CD4-positive, CD25-positive, alpha-beta regulatory T cell (primary cell): Measurements from ENCODE around the gene TFG. TPM values are rescaled to one million over a fixed set of nuclear protein-coding genes. Genes with fewer than 3 reads are reported as not detected.

ENCODE experiments used
- ATAC-seq, 2 donors: fragments of 150-1000 bp; cut with Tn5 transposase; one replicate each; pipeline ENCODE4 v1.10.0; 2021; ENCODE audit warnings: low read depth in 2 of 2, moderate number of reproducible peaks in 2 of 2, moderate library complexity in 1 of 2
- DNase-seq, 3 donors: peaks; one replicate each; pipeline versions ENCODE4 v3.0.0 to v3.0.0-alpha.2; 2012 to 2022; ENCODE audit warnings: mixed read lengths in 1 of 3
- H3K27ac ChIP-seq: one replicate; pipeline ENCODE4 v1.7.0; 2013; ENCODE audit warnings: mild to moderate bottlenecking, low read length; ENCODE audit not compliant: insufficient read depth, poor library complexity, severe bottlenecking
- H3K27me3 ChIP-seq: one replicate; pipeline ENCODE4 v1.7.0; 2013; ENCODE audit warnings: low read length; ENCODE audit not compliant: control insufficient read depth, insufficient read depth
- H3K36me3 ChIP-seq: one replicate; pipeline ENCODE4 v1.7.0; 2013; ENCODE audit warnings: mild to moderate bottlenecking, low read length, moderate library complexity; ENCODE audit not compliant: control insufficient read depth, insufficient read depth
- H3K4me1 ChIP-seq: 2 replicates; pipeline ENCODE4 v1.7.0; 2013; ENCODE audit warnings: mild to moderate bottlenecking, low read length; ENCODE audit not compliant: insufficient read depth, control insufficient read depth, poor library complexity, severe bottlenecking
- H3K4me3 ChIP-seq: one replicate; pipeline ENCODE4 v1.7.0; 2013; ENCODE audit warnings: low read depth, mild to moderate bottlenecking, low read length, moderate library complexity
- H3K9me3 ChIP-seq, 2 experiments: 1 replicate in 1 of 2; 2 replicates in 1 of 2; pipeline ENCODE4 v1.7.0; 2013; ENCODE audit warnings: low read length in 2 of 2, mild to moderate bottlenecking in 1 of 2, moderate library complexity in 1 of 2; ENCODE audit not compliant: control insufficient read depth in 2 of 2
- H3K27ac Mint-ChIP-seq, 3 donors: one replicate each; pipeline ENCODE4 v1.8.0; 2020 to 2022; ENCODE audit warnings: mild to moderate bottlenecking in 3 of 3, mixed read lengths in 3 of 3, moderate library complexity in 2 of 3
- H3K27me3 Mint-ChIP-seq: one replicate; pipeline ENCODE4 v1.8.0; 2022; ENCODE audit warnings: mild to moderate bottlenecking, mixed read lengths
- H3K36me3 Mint-ChIP-seq: one replicate; pipeline ENCODE4 v1.8.0; 2020; ENCODE audit warnings: mixed read lengths
- H3K4me1 Mint-ChIP-seq, 4 donors: one replicate each; pipeline ENCODE4 v1.8.0; 2020 to 2022; ENCODE audit warnings: mixed read lengths in 4 of 4, mild to moderate bottlenecking in 1 of 4
- H3K4me3 Mint-ChIP-seq, 4 donors: one replicate each; pipeline ENCODE4 v1.8.0; 2020 to 2022; ENCODE audit warnings: mild to moderate bottlenecking in 4 of 4, mixed read lengths in 4 of 4, moderate library complexity in 3 of 4
- H3K9me3 Mint-ChIP-seq, 7 donors: one replicate each; pipeline ENCODE4 v1.8.0; 2020 to 2022; ENCODE audit warnings: mixed read lengths in 7 of 7, mild to moderate bottlenecking in 3 of 7, moderate library complexity in 2 of 7
- polyA plus RNA-seq, 4 donors: library from polyadenylated mRNA; unstranded; fragments of 300-500 nt; fragmentation: Illumina TruSeq; gene quantifications; one replicate each; pipeline ENCODE4 v1.2.3, GENCODE V29; 2021
- total RNA-seq: library from RNA; stranded (reverse); gene quantifications from one replicate; pipeline ENCODE4 v1.2.3, GENCODE V29; 2022

TFG gene
- total and polyA plus RNA-seq, 5 donors from 2014 or later = 46.9 to 56.3 (median 47.1) TPM

DNA sequence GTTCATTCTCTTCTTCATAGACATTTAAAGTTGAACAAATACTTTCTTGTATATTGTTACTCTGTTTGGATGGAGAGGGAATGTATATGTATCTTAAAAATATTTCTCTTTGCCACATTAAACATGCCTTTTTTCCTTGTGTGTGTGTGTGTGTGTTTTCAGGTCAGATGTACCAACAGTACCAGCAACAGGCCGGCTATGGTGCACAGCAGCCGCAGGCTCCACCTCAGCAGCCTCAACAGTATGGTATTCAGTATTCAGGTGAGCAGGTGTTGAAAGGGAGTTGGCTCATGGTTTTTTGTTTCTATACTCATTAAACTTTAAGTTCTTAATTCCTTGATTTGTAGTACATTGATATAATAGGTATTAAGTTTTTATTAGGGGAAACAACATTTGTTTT is 35.4 kb downstream of the TFG start:
- H3K4me3 Mint-ChIP-seq = no peak overlapping the region
- peaks cover 50% of the 10 kb centered on the region for H3K36me3 Mint-ChIP-seq
- no peaks in the 10 kb centered on the region for H3K4me1 Mint-ChIP-seq

GRCh38 chr3:100745617-100746016 is 36.3 kb downstream of the TFG start:
- peaks cover 77% of the 10 kb centered on the region for H3K36me3 ChIP-seq

More for the DNA sequence above, 35.4 kb downstream of the TFG start:
- Histone ChIP-seq H3K27me3 (no peaks in the 10 kb centered on the region), H3K9me3 (no peaks in the 10 kb centered on the region), H3K36me3 (peaks cover 77% of the 10 kb centered on the region), H3K4me3 (no peak overlapping the region), H3K27ac (no peak overlapping the region), H3K4me1 (no peaks in the 10 kb centered on the region)
- no peak for ATAC-seq
- no peaks in the 10 kb centered on the region for H3K27me3 Mint-ChIP-seq
- no peaks in the 10 kb centered on the region for H3K9me3 Mint-ChIP-seq
- no peak for DNase-seq
- peak overlapping the region in 1 of 3 donors; percentile 60 for H3K27ac Mint-ChIP-seq

DNA sequence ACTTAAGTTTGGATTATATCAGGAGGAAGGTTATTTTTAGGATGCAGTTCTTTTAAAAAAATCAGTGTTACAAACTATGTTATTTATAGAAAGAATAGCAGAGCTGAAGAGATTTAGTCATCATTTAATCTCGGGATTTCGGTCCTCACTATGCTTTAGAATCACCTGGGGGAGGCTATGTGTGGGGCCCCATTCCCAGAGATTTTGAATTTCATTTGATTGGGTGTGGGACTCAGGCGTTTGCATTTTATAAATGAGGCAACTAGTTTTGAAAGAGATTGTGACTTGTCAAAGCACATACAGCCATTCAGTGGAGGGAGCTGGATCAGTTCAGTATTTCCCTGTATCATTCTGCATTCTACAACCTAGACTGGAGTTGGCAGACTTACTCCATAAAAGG is 36.8 kb downstream of the TFG start:
- no peaks in the 10 kb centered on the region for H3K9me3 ChIP-seq
- no peaks in the 10 kb centered on the region for H3K4me1 ChIP-seq
- H3K27ac ChIP-seq = no peak overlapping the region
- H3K4me3 ChIP-seq = no peak overlapping the region
- no peaks in the 10 kb centered on the region for H3K27me3 ChIP-seq
- peak overlapping the region in 1 of 3 donors; percentile 47 for H3K27ac Mint-ChIP-seq
- H3K27me3 Mint-ChIP-seq = no peaks in the 10 kb centered on the region
- DNase-seq (no peak), ATAC-seq (no peak)
- no peak overlapping the region for H3K4me3 Mint-ChIP-seq
- peaks cover 76% of the 10 kb centered on the region for H3K36me3 ChIP-seq
- H3K4me1 Mint-ChIP-seq = no peaks in the 10 kb centered on the region
- H3K9me3 Mint-ChIP-seq = no peaks in the 10 kb centered on the region
- peaks cover 58% of the 10 kb centered on the region for H3K36me3 Mint-ChIP-seq

More at GRCh38 chr3:100745617-100746016, 36.3 kb downstream of the TFG start:
- Mint-ChIP-seq H3K4me3 (no peak overlapping the region), H3K9me3 (no peaks in the 10 kb centered on the region), H3K36me3 (peaks cover 55% of the 10 kb centered on the region), H3K27ac (peak overlapping the region in 1 of 3 donors; percentile 47), H3K4me1 (no peaks in the 10 kb centered on the region), H3K27me3 (no peaks in the 10 kb centered on the region)
- H3K4me1 ChIP-seq = no peaks in the 10 kb centered on the region
- DNase-seq (no peak), ATAC-seq (no peak)
- no peaks in the 10 kb centered on the region for H3K9me3 ChIP-seq
- H3K27me3 ChIP-seq = no peaks in the 10 kb centered on the region
- H3K4me3 ChIP-seq = no peak overlapping the region
- H3K27ac ChIP-seq = no peak overlapping the region

DNA sequence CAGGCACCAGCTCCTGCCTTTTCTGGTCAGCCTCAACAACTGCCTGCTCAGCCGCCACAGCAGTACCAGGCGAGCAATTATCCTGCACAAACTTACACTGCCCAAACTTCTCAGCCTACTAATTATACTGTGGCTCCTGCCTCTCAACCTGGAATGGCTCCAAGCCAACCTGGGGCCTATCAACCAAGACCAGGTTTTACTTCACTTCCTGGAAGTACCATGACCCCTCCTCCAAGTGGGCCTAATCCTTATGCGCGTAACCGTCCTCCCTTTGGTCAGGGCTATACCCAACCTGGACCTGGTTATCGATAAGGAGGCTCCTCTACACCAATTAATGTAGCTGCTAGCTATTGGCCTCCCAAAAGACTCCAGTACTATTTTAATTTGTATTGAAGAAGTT is 38.9 kb downstream of the TFG start:
- peak overlapping the region in 1 of 3 donors; percentile 61 for H3K27ac Mint-ChIP-seq
- H3K4me3 ChIP-seq = no peak overlapping the region
- DNase-seq (no peak), ATAC-seq (no peak)
- H3K27me3 Mint-ChIP-seq = no peaks in the 10 kb centered on the region
- H3K4me1 ChIP-seq = no peaks in the 10 kb centered on the region
- peaks cover 0 to 4% (median 0%) of the 10 kb centered on the region in 4 donors for H3K4me1 Mint-ChIP-seq
- H3K27me3 ChIP-seq = no peaks in the 10 kb centered on the region
- H3K27ac ChIP-seq = no peak overlapping the region
- H3K36me3 Mint-ChIP-seq = peaks cover 58% of the 10 kb centered on the region
- peaks cover 72% of the 10 kb centered on the region for H3K36me3 ChIP-seq
- H3K9me3 Mint-ChIP-seq = no peaks in the 10 kb centered on the region
- no peak overlapping the region for H3K4me3 Mint-ChIP-seq
- H3K9me3 ChIP-seq = no peaks in the 10 kb centered on the region

DNA sequence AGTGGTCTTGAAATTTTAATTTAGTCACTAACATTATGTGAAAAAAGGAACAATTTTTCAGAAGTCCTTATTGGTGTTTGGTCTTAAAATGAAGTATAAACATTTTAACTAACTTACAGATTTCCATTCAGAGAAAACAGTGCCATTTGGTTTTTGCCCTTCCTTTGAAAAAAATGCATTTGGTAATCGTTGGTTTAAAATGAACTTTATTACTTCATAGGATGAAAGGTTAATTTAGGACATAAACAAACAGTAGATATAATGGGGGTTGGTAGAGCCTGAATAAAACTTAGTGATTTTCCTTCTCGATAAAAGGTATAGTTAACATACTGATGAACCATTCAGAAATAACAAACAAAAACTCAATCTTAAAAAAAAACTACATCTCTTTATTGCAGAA is 39.7 kb downstream of the TFG start:
- Mint-ChIP-seq H3K36me3 (peaks cover 58% of the 10 kb centered on the region), H3K4me3 (no peak overlapping the region), H3K27me3 (no peaks in the 10 kb centered on the region), H3K4me1 (peaks cover 0 to 5% (median 0%) of the 10 kb centered on the region in 4 donors), H3K27ac (no peak overlapping the region), H3K9me3 (no peaks in the 10 kb centered on the region)
- ATAC-seq = no peak
- Histone ChIP-seq H3K4me1 (no peaks in the 10 kb centered on the region), H3K4me3 (no peak overlapping the region), H3K27me3 (no peaks in the 10 kb centered on the region), H3K9me3 (no peaks in the 10 kb centered on the region), H3K27ac (no peak overlapping the region), H3K36me3 (peaks cover 74% of the 10 kb centered on the region)
- no peak for DNase-seq

DNA sequence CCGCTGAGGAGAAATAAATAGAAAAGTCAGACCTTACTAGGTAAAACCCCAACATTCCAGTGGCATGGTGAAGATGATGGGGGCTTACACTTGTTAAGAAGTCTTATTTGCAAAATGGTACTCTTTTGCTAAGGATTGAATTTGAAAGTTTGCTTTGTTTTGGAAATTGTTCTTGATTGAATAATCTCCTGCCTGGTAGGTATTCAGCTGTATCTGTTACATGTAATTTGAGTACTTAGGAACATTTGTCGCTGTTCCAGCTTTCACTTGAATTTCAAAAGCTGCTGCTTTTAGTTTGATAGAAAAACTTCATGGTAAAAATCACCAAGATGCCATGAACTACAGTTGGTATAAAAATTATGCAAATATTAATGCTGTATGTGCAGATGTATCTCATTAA is 44.6 kb downstream of the TFG start:
- H3K4me3 ChIP-seq = no peak overlapping the region
- Mint-ChIP-seq H3K36me3 (peaks cover 29% of the 10 kb centered on the region), H3K4me1 (peaks cover 0 to 7% (median under 1%) of the 10 kb centered on the region in 4 donors), H3K9me3 (no peaks in the 10 kb centered on the region), H3K27me3 (no peaks in the 10 kb centered on the region), H3K27ac (peak overlapping the region in 1 of 3 donors; percentile 5), H3K4me3 (no peak overlapping the region)
- no peak for ATAC-seq
- no peaks in the 10 kb centered on the region for H3K9me3 ChIP-seq
- no peaks in the 10 kb centered on the region for H3K27me3 ChIP-seq
- no peak for DNase-seq
- H3K27ac ChIP-seq = no peak overlapping the region
- peaks cover 37% of the 10 kb centered on the region for H3K36me3 ChIP-seq
- H3K4me1 ChIP-seq = no peaks in the 10 kb centered on the region

- Mint-ChIP-seq H3K9me3 (peaks cover 0 to 1% (median 0%) of the 10 kb centered on the region in 7 donors), H3K4me1 (peaks cover 0 to 7% (median 1%) of the 10 kb centered on the region in 4 donors), H3K36me3 (peaks cover 26% of the 10 kb centered on the region), H3K27ac (no peak overlapping the region), H3K27me3 (no peaks in the 10 kb centered on the region), H3K4me3 (no peak overlapping the region)
- Histone ChIP-seq H3K36me3 (peaks cover 28% of the 10 kb centered on the region), H3K4me1 (no peaks in the 10 kb centered on the region), H3K27ac (no peak overlapping the region), H3K9me3 (no peaks in the 10 kb centered on the region), H3K4me3 (no peak overlapping the region), H3K27me3 (no peaks in the 10 kb centered on the region)
- ATAC-seq (no peak), DNase-seq (no peak)
These were observed 45.5 kb downstream of the TFG start for GRCh38 chr3:100754563-100755334.

- Mint-ChIP-seq H3K36me3 (peaks cover 18% of the 10 kb centered on the region), H3K4me3 (no peak overlapping the region), H3K27me3 (no peaks in the 10 kb centered on the region), H3K27ac (no peak overlapping the region), H3K9me3 (peaks cover 0 to 1% (median 0%) of the 10 kb centered on the region in 7 donors), H3K4me1 (peaks cover 0 to 8% (median 6%) of the 10 kb centered on the region in 4 donors)
- ATAC-seq (no peak), DNase-seq (no peak)
- H3K4me3 ChIP-seq = no peak overlapping the region
- H3K4me1 ChIP-seq = no peaks in the 10 kb centered on the region
- peaks cover 16% of the 10 kb centered on the region for H3K36me3 ChIP-seq
- H3K9me3 ChIP-seq = no peaks in the 10 kb centered on the region
- no peaks in the 10 kb centered on the region for H3K27me3 ChIP-seq
- no peak overlapping the region for H3K27ac ChIP-seq
These were observed 47.1 kb downstream of the TFG start for GRCh38 chr3:100756441-100756840.
